Endothelial cell of umbilical vein (primary cell): ENCODE results near the gene LCE2D. TPM values are rescaled to one million over a fixed set of nuclear protein-coding genes. Genes with fewer than 3 reads are reported as not detected.

Experiments
- BruUV-seq: library from RNA; stranded (reverse); fragments of 400-500 nt; replicated peaks from 2 replicates; lab custom pipeline; 2021; lab: Mats Ljungman, UMichigan
- CTCF ChIA-PET: fragments of 300-600, 350-600 bp; sonication (Branson Sonifier 250); formaldehyde crosslinking; loops from one replicate; lab custom pipeline; 2021; ENCODE audit warnings: antibody characterized with exemption, inconsistent platforms; lab: Charles Lee
- POLR2A ChIA-PET: fragments of 300-600, 350-600 bp; sonication (Branson Sonifier 250); formaldehyde crosslinking; loops from one replicate; lab custom pipeline; 2021; ENCODE audit warnings: antibody characterized with exemption, inconsistent platforms; lab: Charles Lee
- DNase-seq: peaks from one replicate; pipeline ENCODE4 v3.0.0-alpha.2; 2011; ENCODE audit warnings: low read depth, low spot score
- FAIRE-seq: peaks from 2 replicates; lab custom pipeline; 2011; peaks lifted over from hg19 to GRCh38; lab: Jason Lieb, UNC
- H2AFZ ChIP-seq: 2 replicates; pipeline ENCODE4 v1.6.0; 2012; ENCODE audit warnings: low read depth, low read length, control low read depth, inconsistent platforms
- H3K27ac ChIP-seq: 2 replicates; pipeline ENCODE4 v1.5.1; 2011; ENCODE audit warnings: low read depth, mild to moderate bottlenecking, control low read depth, low read length, moderate library complexity; ENCODE audit not compliant: insufficient read depth
- H3K27me3 ChIP-seq, 2 experiments: 2 replicates each; pipeline versions ENCODE4 v1.6.0 to v1.6.1; 2011; ENCODE audit warnings: low read length in 2 of 2, mixed read lengths in 1 of 2; ENCODE audit not compliant: control insufficient read depth in 2 of 2, insufficient read depth in 2 of 2
- H3K36me3 ChIP-seq, 2 experiments: 2 replicates in 1 of 2; 3 replicates in 1 of 2; pipeline ENCODE4 v1.5.1; 2011; ENCODE audit warnings: low read length in 2 of 2, mild to moderate bottlenecking in 1 of 2, moderate library complexity in 1 of 2; ENCODE audit not compliant: control insufficient read depth in 2 of 2, insufficient read depth in 2 of 2; ENCODE audit errors: extremely low read depth in 1 of 2
- H3K4me1 ChIP-seq: 3 replicates; pipeline ENCODE4 v1.5.1; 2011; ENCODE audit warnings: mild to moderate bottlenecking, low read length; ENCODE audit not compliant: control insufficient read depth, insufficient read depth; ENCODE audit errors: extremely low read depth
- H3K4me2 ChIP-seq: 2 replicates; pipeline ENCODE4 v1.6.1; 2011; ENCODE audit warnings: low read length, control low read depth, mixed read lengths; ENCODE audit not compliant: insufficient read depth
- H3K4me3 ChIP-seq, 3 experiments: fragments of 200-600 bp in 1 of 3; sonication (generic), shearing (Covaris generic) in 1 of 3; replicated peaks in 1 of 3; 2 replicates each; pipeline ENCODE4 v1.5.1; 2011 to 2016; ENCODE audit warnings: control low read depth in 3 of 3, low read length in 3 of 3, mild to moderate bottlenecking in 2 of 3, inconsistent platforms in 1 of 3, low read depth in 1 of 3, moderate library complexity in 1 of 3; ENCODE audit not compliant: insufficient read depth in 1 of 3
- H3K79me2 ChIP-seq: 2 replicates; pipeline ENCODE4 v1.6.0; 2012; ENCODE audit warnings: low read length, inconsistent platforms; ENCODE audit not compliant: control insufficient read depth, insufficient read depth
- H3K9ac ChIP-seq: replicated peaks from 2 replicates; pipeline ENCODE3; 2011; ENCODE audit warnings: low read length, control low read depth; ENCODE audit not compliant: insufficient read depth; ENCODE audit errors: extremely low read depth
- H3K9me1 ChIP-seq: replicated peaks from 3 replicates; pipeline ENCODE4 v1.6.0; 2011; ENCODE audit warnings: mild to moderate bottlenecking, low read length; ENCODE audit not compliant: control insufficient read depth, insufficient read depth; ENCODE audit errors: extremely low read depth
- H3K9me3 ChIP-seq: replicated peaks from 2 replicates; pipeline ENCODE4 v1.5.1; 2012; ENCODE audit warnings: low read length, inconsistent platforms; ENCODE audit not compliant: control insufficient read depth, insufficient read depth
- H4K20me1 ChIP-seq: replicated peaks from 2 replicates; pipeline ENCODE3; 2011; ENCODE audit warnings: mild to moderate bottlenecking, low read length; ENCODE audit not compliant: control insufficient read depth, insufficient read depth; ENCODE audit errors: extremely low read depth
- FOS ChIP-seq: IDR thresholded peaks from 2 replicates; pipeline ENCODE4 v1.6.1; 2011; ENCODE audit warnings: mild to moderate bottlenecking, low read length, moderate library complexity, borderline replicate concordance; ENCODE audit not compliant: insufficient read depth
- GATA2 ChIP-seq: IDR thresholded peaks from 2 replicates; pipeline ENCODE4 v1.7.0; 2011; ENCODE audit warnings: low read depth, mild to moderate bottlenecking, moderate library complexity, mixed read lengths, low read length; ENCODE audit not compliant: insufficient read length, insufficient read depth
- JUN ChIP-seq: IDR thresholded peaks from 2 replicates; pipeline ENCODE4 v1.6.1; 2011; ENCODE audit warnings: borderline replicate concordance, low read depth; ENCODE audit not compliant: insufficient read length, insufficient read depth
- POLR2A ChIP-seq: IDR thresholded peaks from 2 replicates; pipeline ENCODE4 v1.6.1; 2012; ENCODE audit warnings: low read depth, mild to moderate bottlenecking, control low read depth, low read length
- POLR2AphosphoS5 ChIP-seq: IDR thresholded peaks from 2 replicates; pipeline ENCODE4 v1.6.1; 2012; ENCODE audit warnings: low read depth, mild to moderate bottlenecking, control low read depth, low read length, moderate library complexity; ENCODE audit not compliant: insufficient read depth
- dilution Hi-C: fragments of 300-500 bp; cut with MboI; formaldehyde crosslinking; loops from one replicate; pipeline ENCODE4 v1.15.0; 2019; ENCODE audit warnings: low sequenced_read_pairs; ENCODE audit not compliant: extremely low pct_ligation_motif_present
- intact Hi-C: fragments of 100-400 bp; cut with micrococcal nuclease; formaldehyde crosslinking; loops from one replicate; pipeline ENCODE4 v1.10.0; 2022
- polyA plus RNA-seq, 4 experiments: library from polyadenylated mRNA; depleted of rRNA in 3 of 4; stranded (reverse) in 3 of 4; unstranded in 1 of 4; fragments of >200 nt; gene quantifications; 2 replicates each; pipeline versions ENCODE4 v1.2.1 to v1.2.3, GENCODE V29; 2011 to 2012; ENCODE audit warnings: missing spikeins in 1 of 4
- small RNA-seq: library from RNA; depleted of rRNA; stranded (forward); fragments of <200 nt; gene quantifications from one replicate; pipeline ENCODE3, GENCODE V24; 2012; ENCODE audit warnings: low replicate concordance, low read depth; ENCODE audit not compliant: insufficient read depth, insufficient read length
- total RNA-seq: library from RNA; stranded (reverse); gene quantifications from 2 replicates; pipeline ENCODE4 v1.2.3, GENCODE V29; 2021
- TF ChIP-seq, protein P1 (sequence below), 2 donors: IDR thresholded peaks; 1 replicate in 1 of 2; 2 replicates in 1 of 2; pipeline ENCODE4 v1.5.1; 2011; ENCODE audit warnings: low read length in 2 of 2, mild to moderate bottlenecking in 2 of 2, moderate library complexity in 2 of 2, control low read depth in 1 of 2, inconsistent platforms in 1 of 2, low read depth in 1 of 2; ENCODE audit not compliant: insufficient read depth in 1 of 2; ENCODE audit errors: extremely low read depth in 1 of 2
- TF ChIP-seq, protein P2 (sequence below): IDR thresholded peaks from 2 replicates; pipeline ENCODE4 v1.6.1; 2011; ENCODE audit not compliant: insufficient read depth, insufficient read length

Gene LCE2D
- total and polyA plus RNA-seq, 2 donors (not counting 3 experiments of a cell fraction or from before 2014, with no cell fraction given), result not detected

DNA sequence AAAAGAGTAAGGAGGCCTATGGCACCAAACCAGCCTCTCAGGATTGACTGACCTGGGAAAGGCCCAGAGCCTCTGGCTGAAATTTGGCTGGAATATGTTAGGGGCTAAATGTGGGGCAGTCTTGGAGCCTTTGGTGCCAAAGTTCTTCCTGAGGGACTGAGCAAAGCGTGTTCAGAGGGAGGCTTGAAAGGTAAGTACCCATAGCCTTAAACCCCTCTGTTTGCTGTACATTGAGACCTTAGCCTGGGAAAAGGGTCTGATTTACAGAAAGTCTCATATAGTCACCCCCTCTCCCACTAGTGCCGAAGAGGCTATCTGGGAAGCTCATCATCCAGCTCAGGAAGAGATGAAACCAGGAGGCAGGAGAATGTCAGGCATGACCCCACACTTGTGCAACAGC lies 44.7 kb downstream of the LCE2D start, which contains the start of gene LCE4A:
TSS of gene LCE4A (plus strand) at position 301 of the 400 bp plus-strand sequence. CDS start 916 bp downstream, outside the sequence.
- Histone ChIP-seq H3K9me3 (no peaks in the 10 kb centered on the region), H2AFZ (no peak within 1 kb of the TSS), H3K9me1 (no peaks in the 10 kb centered on the region), H4K20me1 (no peaks in the 10 kb centered on the region), H3K4me2 (no peak within 1 kb of the TSS), H3K36me3 (no peaks in the 10 kb centered on the region), H3K27ac (no peak within 1 kb of the TSS), H3K79me2 (no peaks in the 10 kb centered on the region), H3K9ac (no peak within 1 kb of the TSS), H3K27me3 (no peaks in the 10 kb centered on the region), H3K4me1 (no peaks in the 10 kb centered on the region), H3K4me3 (no peak within 1 kb of the TSS)
- no peak for FAIRE-seq
- ChIA-PET CTCF (no interaction called here), POLR2A (no interaction called here)
- BruUV-seq, result no TSS peak
- intact Hi-C loops (no loop called here), dilution Hi-C loops (no loop called here)
- no peak for DNase-seq
- TF ChIP-seq, protein P1, sequence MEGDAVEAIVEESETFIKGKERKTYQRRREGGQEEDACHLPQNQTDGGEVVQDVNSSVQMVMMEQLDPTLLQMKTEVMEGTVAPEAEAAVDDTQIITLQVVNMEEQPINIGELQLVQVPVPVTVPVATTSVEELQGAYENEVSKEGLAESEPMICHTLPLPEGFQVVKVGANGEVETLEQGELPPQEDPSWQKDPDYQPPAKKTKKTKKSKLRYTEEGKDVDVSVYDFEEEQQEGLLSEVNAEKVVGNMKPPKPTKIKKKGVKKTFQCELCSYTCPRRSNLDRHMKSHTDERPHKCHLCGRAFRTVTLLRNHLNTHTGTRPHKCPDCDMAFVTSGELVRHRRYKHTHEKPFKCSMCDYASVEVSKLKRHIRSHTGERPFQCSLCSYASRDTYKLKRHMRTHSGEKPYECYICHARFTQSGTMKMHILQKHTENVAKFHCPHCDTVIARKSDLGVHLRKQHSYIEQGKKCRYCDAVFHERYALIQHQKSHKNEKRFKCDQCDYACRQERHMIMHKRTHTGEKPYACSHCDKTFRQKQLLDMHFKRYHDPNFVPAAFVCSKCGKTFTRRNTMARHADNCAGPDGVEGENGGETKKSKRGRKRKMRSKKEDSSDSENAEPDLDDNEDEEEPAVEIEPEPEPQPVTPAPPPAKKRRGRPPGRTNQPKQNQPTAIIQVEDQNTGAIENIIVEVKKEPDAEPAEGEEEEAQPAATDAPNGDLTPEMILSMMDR (IDR thresholded peaks at IDR 0.05; ENCODE audit: extremely low read depth in 1 of 2, insufficient read depth in 1 of 2, low read depth in 1 of 2, low read length in 2 of 2), result no peak
- TF ChIP-seq FOS (no peak), GATA2 (no peak), POLR2AphosphoS5 (no peak), POLR2A (no peak), JUN (no peak)
- TF ChIP-seq, protein P2, sequence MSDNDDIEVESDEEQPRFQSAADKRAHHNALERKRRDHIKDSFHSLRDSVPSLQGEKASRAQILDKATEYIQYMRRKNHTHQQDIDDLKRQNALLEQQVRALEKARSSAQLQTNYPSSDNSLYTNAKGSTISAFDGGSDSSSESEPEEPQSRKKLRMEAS, result no peak

Small RNA genes within 50 kb of the gene (small RNA-seq; reads per million reads assigned to genes)
- gene LCE3A, result not detected
- not detected for gene LCE3B

Other genes starting within 250 kb of the LCE2D start
- not detected in 2 replicates for gene CRNN, start 249.1 kb upstream of the LCE2D start, total RNA-seq
- gene CRNN, start 249.1 kb upstream of the LCE2D start, polyA plus RNA-seq, result not detected in 2 replicates
- gene LCE5A, start 152.6 kb upstream of the LCE2D start, total RNA-seq, result not detected in 2 replicates
- gene LCE5A, start 152.6 kb upstream of the LCE2D start, polyA plus RNA-seq, result not detected in 2 replicates
- gene CRCT1, start 148.9 kb upstream of the LCE2D start, total RNA-seq, result not detected in 2 replicates
- not detected in 2 replicates for gene CRCT1, start 148.9 kb upstream of the LCE2D start, polyA plus RNA-seq
- not detected in 2 replicates for gene LCE3E, start 96.6 kb upstream of the LCE2D start, total RNA-seq
- gene LCE3E, start 96.6 kb upstream of the LCE2D start, polyA plus RNA-seq, result not detected in 2 replicates
- not detected in 2 replicates for gene LCE3D, start 82.9 kb upstream of the LCE2D start, total RNA-seq
- gene LCE3D, start 82.9 kb upstream of the LCE2D start, polyA plus RNA-seq, result not detected in 2 replicates
- not detected in 2 replicates for gene LCE3C, start 63.1 kb upstream of the LCE2D start, total RNA-seq
- gene LCE3C, start 63.1 kb upstream of the LCE2D start, polyA plus RNA-seq, result not detected in 2 replicates
- not detected in 2 replicates for gene LCE3B, start 49.6 kb upstream of the LCE2D start, total RNA-seq
- not detected in 2 replicates for gene LCE3B, start 49.6 kb upstream of the LCE2D start, polyA plus RNA-seq
- gene LCE3A, start 40.3 kb upstream of the LCE2D start, total RNA-seq, result not detected in 2 replicates
- gene LCE3A, start 40.3 kb upstream of the LCE2D start, polyA plus RNA-seq, result not detected in 2 replicates
- not detected in 2 replicates for gene LCE2C, start 11.9 kb downstream of the LCE2D start, total RNA-seq
- not detected in 2 replicates for gene LCE2C, start 11.9 kb downstream of the LCE2D start, polyA plus RNA-seq
- gene LCE2B, start 22.7 kb downstream of the LCE2D start, total RNA-seq, result not detected in 2 replicates
- gene LCE2B, start 22.7 kb downstream of the LCE2D start, polyA plus RNA-seq, result not detected in 2 replicates
- not detected in 2 replicates for gene LCE2A, start 35.0 kb downstream of the LCE2D start, total RNA-seq
- gene LCE2A, start 35.0 kb downstream of the LCE2D start, polyA plus RNA-seq, result not detected in 2 replicates
- gene LCE4A, start 44.8 kb downstream of the LCE2D start, total RNA-seq, result not detected in 2 replicates
- gene LCE4A, start 44.8 kb downstream of the LCE2D start, polyA plus RNA-seq, result not detected in 2 replicates
- gene KPRP, start 94.6 kb downstream of the LCE2D start, total RNA-seq, result not detected in 2 replicates
- not detected in 2 replicates for gene KPRP, start 94.6 kb downstream of the LCE2D start, polyA plus RNA-seq
- not detected in 2 replicates for gene LCE1F, start 111.8 kb downstream of the LCE2D start, total RNA-seq
- not detected in 2 replicates for gene LCE1F, start 111.8 kb downstream of the LCE2D start, polyA plus RNA-seq
- not detected in 2 replicates for gene LCE1E, start 122.9 kb downstream of the LCE2D start, total RNA-seq
- gene LCE1E, start 122.9 kb downstream of the LCE2D start, polyA plus RNA-seq, result not detected in 2 replicates
- gene LCE1D, start 133.3 kb downstream of the LCE2D start, total RNA-seq, result not detected in 2 replicates
- not detected in 2 replicates for gene LCE1D, start 133.3 kb downstream of the LCE2D start, polyA plus RNA-seq
- gene LCE1C, start 143.3 kb downstream of the LCE2D start, total RNA-seq, result not detected in 2 replicates
- not detected in 2 replicates for gene LCE1C, start 143.3 kb downstream of the LCE2D start, polyA plus RNA-seq
- gene LCE1B, start 148.6 kb downstream of the LCE2D start, total RNA-seq, result not detected in 2 replicates
- gene LCE1B, start 148.6 kb downstream of the LCE2D start, polyA plus RNA-seq, result not detected in 2 replicates
- gene LCE1A, start 164.1 kb downstream of the LCE2D start, total RNA-seq, result not detected in 2 replicates
- not detected in 2 replicates for gene LCE1A, start 164.1 kb downstream of the LCE2D start, polyA plus RNA-seq
- not detected in 2 replicates for gene LCE6A, start 179.5 kb downstream of the LCE2D start, total RNA-seq
- gene LCE6A, start 179.5 kb downstream of the LCE2D start, polyA plus RNA-seq, result not detected in 2 replicates
- not detected in 2 replicates for gene LCE7A, start 196.6 kb downstream of the LCE2D start, total RNA-seq
- gene LCE7A, start 196.6 kb downstream of the LCE2D start, polyA plus RNA-seq, result not detected in 2 replicates
- gene SMCP, start 214.9 kb downstream of the LCE2D start, total RNA-seq, result not detected in 2 replicates
- gene SMCP, start 214.9 kb downstream of the LCE2D start, polyA plus RNA-seq, result not detected in 2 replicates
- gene IVL, start 245.2 kb downstream of the LCE2D start, total RNA-seq, result not detected in 2 replicates
- not detected in 2 replicates for gene IVL, start 245.2 kb downstream of the LCE2D start, polyA plus RNA-seq